Lower leg skin (tissue), 3 donors: ENCODE results near the gene RBL2.

ENCODE experiments used
- POLR2A ChIP-seq, 2 donors: fragments of 450-650 bp; IDR thresholded peaks; one replicate each; pipeline ENCODE4 v1.6.1; 2016 to 2017; ENCODE audit warnings: antibody characterized with exemption in 2 of 2, mild to moderate bottlenecking in 1 of 2, moderate library complexity in 1 of 2
- TF ChIP-seq, protein P1 (sequence below), 3 donors: fragments of 450-650 bp; IDR thresholded peaks; one replicate each; pipeline ENCODE4 v1.5.1; 2016; ENCODE audit warnings: antibody characterized with exemption in 3 of 3, mild to moderate bottlenecking in 3 of 3, moderate library complexity in 2 of 3

DNA sequence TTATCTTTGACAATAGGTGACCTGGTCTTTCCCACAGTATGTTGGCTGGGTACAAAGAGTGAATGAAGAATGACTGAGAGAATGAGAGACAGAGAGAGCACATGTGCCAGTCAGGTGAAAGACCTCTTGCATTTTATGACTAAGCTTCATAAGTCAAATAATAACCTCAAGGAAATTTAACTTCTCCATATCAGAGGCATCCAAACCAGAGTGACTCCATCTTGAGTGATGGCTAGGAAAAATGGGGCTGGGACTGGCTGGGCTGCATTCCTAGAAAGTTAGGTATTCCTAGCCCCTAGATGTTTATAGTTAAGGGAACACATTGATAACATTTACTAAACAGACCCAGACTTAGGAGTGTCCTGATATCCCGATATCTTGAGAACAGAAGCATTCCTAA, 3.9 kb upstream of the RBL2 start:
- TF ChIP-seq, protein P1, sequence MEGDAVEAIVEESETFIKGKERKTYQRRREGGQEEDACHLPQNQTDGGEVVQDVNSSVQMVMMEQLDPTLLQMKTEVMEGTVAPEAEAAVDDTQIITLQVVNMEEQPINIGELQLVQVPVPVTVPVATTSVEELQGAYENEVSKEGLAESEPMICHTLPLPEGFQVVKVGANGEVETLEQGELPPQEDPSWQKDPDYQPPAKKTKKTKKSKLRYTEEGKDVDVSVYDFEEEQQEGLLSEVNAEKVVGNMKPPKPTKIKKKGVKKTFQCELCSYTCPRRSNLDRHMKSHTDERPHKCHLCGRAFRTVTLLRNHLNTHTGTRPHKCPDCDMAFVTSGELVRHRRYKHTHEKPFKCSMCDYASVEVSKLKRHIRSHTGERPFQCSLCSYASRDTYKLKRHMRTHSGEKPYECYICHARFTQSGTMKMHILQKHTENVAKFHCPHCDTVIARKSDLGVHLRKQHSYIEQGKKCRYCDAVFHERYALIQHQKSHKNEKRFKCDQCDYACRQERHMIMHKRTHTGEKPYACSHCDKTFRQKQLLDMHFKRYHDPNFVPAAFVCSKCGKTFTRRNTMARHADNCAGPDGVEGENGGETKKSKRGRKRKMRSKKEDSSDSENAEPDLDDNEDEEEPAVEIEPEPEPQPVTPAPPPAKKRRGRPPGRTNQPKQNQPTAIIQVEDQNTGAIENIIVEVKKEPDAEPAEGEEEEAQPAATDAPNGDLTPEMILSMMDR (IDR thresholded peaks at IDR 0.05): no peak
- TF ChIP-seq POLR2A (IDR thresholded peaks at IDR 0.05): no peak
